Measurements from ENCODE around the gene IPO11. TPM values are rescaled to one million over a fixed set of nuclear protein-coding genes. Genes with fewer than 3 reads are reported as not detected.

Gene IPO11
- total and polyA plus RNA-seq, 2 of the 4 experiments (the other 2 are of a cell fraction): 12.6 to 40.0 TPM

- Histone ChIP-seq H3K9me3 (ENCODE audit: control insufficient read depth, insufficient read depth, low read length) (no peaks in the 10 kb centered on the region), H3K27me3 (ENCODE audit: control insufficient read depth, insufficient read depth, low read length) (no peaks in the 10 kb centered on the region), H3K27ac (ENCODE audit: insufficient read depth, low read length) (no peak overlapping the region), H2BK120ac (ENCODE audit: low read depth, low read length) (no peak overlapping the region), H2AFZ (replicated peaks; ENCODE audit: low read length, poor library complexity) (no peak overlapping the region), H3K4ac (ENCODE audit: low read depth, low read length) (no peak overlapping the region), H3K18ac (ENCODE audit: low read depth, low read length) (no peak overlapping the region), H2AK5ac (ENCODE audit: low read depth, low read length) (no peak overlapping the region), H3K4me1 (ENCODE audit: control insufficient read depth, insufficient read depth, low read length) (no peaks in the 10 kb centered on the region), H3K23ac (ENCODE audit: low read depth, low read length) (no peak overlapping the region), H2BK5ac (ENCODE audit: low read depth, low read length, poor library complexity, severe bottlenecking) (no peak overlapping the region), H3K56ac (ENCODE audit: extremely low read depth, insufficient read depth, low read length) (no peak overlapping the region), H3K4me2 (ENCODE audit: low read depth, low read length) (no peak overlapping the region), H2BK20ac (ENCODE audit: low read depth, low read length) (no peak overlapping the region), H4K91ac (ENCODE audit: insufficient read depth, low read depth, low read length) (no peak overlapping the region), H3K14ac (replicated peaks; ENCODE audit: low read depth, low read length) (no peak overlapping the region), H3K79me1 (ENCODE audit: low read depth in 1 of 2, low read length in 2 of 2) (no peaks in the 10 kb centered on the region; a peak in 1 of 4 replicates), H4K8ac (ENCODE audit: low read depth in 2 of 2, low read length in 2 of 2) (no peak overlapping the region), H3K4me3 (ENCODE audit: insufficient read depth, low read depth, low read length) (no peak overlapping the region), H3K9me1 (ENCODE audit: insufficient read depth, low read length) (no peaks in the 10 kb centered on the region), H4K20me1 (ENCODE audit: insufficient read depth, low read length) (no peaks in the 10 kb centered on the region), H2AK9ac (replicated peaks; ENCODE audit: low read depth, low read length, poor library complexity) (no peak overlapping the region), H2BK15ac (ENCODE audit: low read depth, low read length) (no peak overlapping the region), H3K36me3 (ENCODE audit: control insufficient read depth, insufficient read depth, low read length) (peaks cover 3% of the 10 kb centered on the region; the same call in 1 of the 2 replicates), H4K5ac (ENCODE audit: low read depth, low read length) (no peak overlapping the region), H3K9ac (ENCODE audit: low read depth, low read length) (no peak overlapping the region)
- ATAC-seq (ENCODE audit: low read depth): no peak
- intact Hi-C loops (cut with micrococcal nuclease) (no loop called here), dilution Hi-C loops (cut with HindIII; ENCODE audit: low sequenced_read_pairs, unreplicated experiment) (no loop called here), in situ Hi-C loops (cut with MboI; ENCODE audit: low sequenced_read_pairs) (no loop called here)
- no peak for DNase-seq
- no TSS peak for BruUV-seq (replicated peaks)
- TF ChIP-seq MAFK (IDR thresholded peaks at IDR 0.05; ENCODE audit: low read depth, low read length): no peak
- CTCF ChIA-PET: no interaction called here
- POLR2A ChIA-PET (ENCODE audit: unreplicated experiment): no interaction called here
- WGBS, 2 experiments (ENCODE audit: extremely low coverage in 2 of 2, insufficient read length in 1 of 2): no CpG with 5 or more reads among the region's 1 CpG
Measured at GRCh38 chr5:62494772-62495171, 82.2 kb downstream of the IPO11 start.

Measured in IMR-90 (cell line).